Colonic mucosa (tissue), 4 donors: ENCODE results near the gene BRCA1. TPM values are rescaled to one million over a fixed set of nuclear protein-coding genes. Genes with fewer than 3 reads are reported as not detected.

Source experiments
- DNase-seq: peaks from one replicate; pipeline ENCODE4 v3.0.0-alpha.2; 2020
- H3K27ac ChIP-seq: fragments of 200-600 bp; one replicate; pipeline ENCODE4 v1.8.0; 2021
- H3K27me3 ChIP-seq: fragments of 200-600 bp; one replicate; pipeline ENCODE4 v1.8.0; 2021
- H3K36me3 ChIP-seq: fragments of 200-600 bp; one replicate; pipeline ENCODE4 v1.8.0; 2021
- H3K4me1 ChIP-seq: fragments of 200-600 bp; one replicate; pipeline ENCODE4 v1.8.0; 2021; ENCODE audit warnings: mild to moderate bottlenecking
- H3K4me3 ChIP-seq: fragments of 200-600 bp; one replicate; pipeline ENCODE4 v1.8.0; 2021
- H3K9ac ChIP-seq, 2 donors: one replicate each; pipeline ENCODE4 v1.7.0; 2013; ENCODE audit warnings: control low read depth in 2 of 2, low read depth in 2 of 2, low read length in 2 of 2
- H3K9me3 ChIP-seq: fragments of 200-600 bp; one replicate; pipeline ENCODE4 v1.8.0; 2021
- intact Hi-C: fragments of 100-400 bp; cut with DNase I; formaldehyde crosslinking; loops from one replicate; pipeline ENCODE4 v1.14.1; 2022
- total RNA-seq, 2 donors: library from RNA; stranded (reverse); fragmentation: NEBNext Ultra II Directional in 1 of 2; extraction: Animal tissue kit (Norgen Biotek cat#: 25700) in 1 of 2; gene quantifications; one replicate each; pipeline ENCODE4 v1.2.1, GENCODE V29; 2021
- TF ChIP-seq, protein P1 (sequence below): fragments of 200-600 bp; IDR thresholded peaks from one replicate; pipeline ENCODE4 v1.8.0; 2022; ENCODE audit warnings: antibody characterized with exemption, mild to moderate bottlenecking
- donor health status: healthy.
- donor health status: DM: no; HTN: no; CAD: no.
- donor health status: DM: no; HTN: no; CAD: no.

The BRCA1 gene
- total RNA-seq, 2 donors from 2014 or later = 9.5 to 44.1 TPM

DNA sequence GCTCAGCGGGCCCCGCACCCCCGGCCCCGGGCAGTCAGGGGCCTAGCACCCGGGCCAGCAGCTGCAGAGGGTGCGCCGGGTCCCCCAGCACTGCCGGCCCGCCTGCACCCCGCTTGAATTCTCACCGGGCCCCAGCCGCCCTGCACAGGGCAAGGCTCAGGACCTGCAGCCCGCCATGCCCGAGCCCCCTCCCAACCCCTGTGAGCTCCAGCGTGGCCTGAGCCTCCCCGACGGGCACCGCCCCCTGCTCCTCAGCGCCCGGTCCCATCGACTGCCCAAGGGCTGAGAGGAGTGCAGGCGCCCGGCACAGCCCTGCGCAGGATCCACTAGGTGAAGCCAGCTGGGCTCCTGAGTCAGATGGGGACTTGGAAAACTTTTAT is 1.7 kb upstream of the BRCA1 start:
- H3K4me1 ChIP-seq = no peaks in the 10 kb centered on the region
- DNase-seq = no peak
- H3K27me3 ChIP-seq = no peaks in the 10 kb centered on the region
- no peaks in the 10 kb centered on the region for H3K9me3 ChIP-seq
- H3K4me3 ChIP-seq = no peak overlapping the region
- H3K9ac ChIP-seq = no peak overlapping the region
- TF ChIP-seq, protein P1, sequence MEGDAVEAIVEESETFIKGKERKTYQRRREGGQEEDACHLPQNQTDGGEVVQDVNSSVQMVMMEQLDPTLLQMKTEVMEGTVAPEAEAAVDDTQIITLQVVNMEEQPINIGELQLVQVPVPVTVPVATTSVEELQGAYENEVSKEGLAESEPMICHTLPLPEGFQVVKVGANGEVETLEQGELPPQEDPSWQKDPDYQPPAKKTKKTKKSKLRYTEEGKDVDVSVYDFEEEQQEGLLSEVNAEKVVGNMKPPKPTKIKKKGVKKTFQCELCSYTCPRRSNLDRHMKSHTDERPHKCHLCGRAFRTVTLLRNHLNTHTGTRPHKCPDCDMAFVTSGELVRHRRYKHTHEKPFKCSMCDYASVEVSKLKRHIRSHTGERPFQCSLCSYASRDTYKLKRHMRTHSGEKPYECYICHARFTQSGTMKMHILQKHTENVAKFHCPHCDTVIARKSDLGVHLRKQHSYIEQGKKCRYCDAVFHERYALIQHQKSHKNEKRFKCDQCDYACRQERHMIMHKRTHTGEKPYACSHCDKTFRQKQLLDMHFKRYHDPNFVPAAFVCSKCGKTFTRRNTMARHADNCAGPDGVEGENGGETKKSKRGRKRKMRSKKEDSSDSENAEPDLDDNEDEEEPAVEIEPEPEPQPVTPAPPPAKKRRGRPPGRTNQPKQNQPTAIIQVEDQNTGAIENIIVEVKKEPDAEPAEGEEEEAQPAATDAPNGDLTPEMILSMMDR = no peak
- H3K27ac ChIP-seq = no peak overlapping the region
- intact Hi-C loops = no loop called here
- no peaks in the 10 kb centered on the region for H3K36me3 ChIP-seq

DNA sequence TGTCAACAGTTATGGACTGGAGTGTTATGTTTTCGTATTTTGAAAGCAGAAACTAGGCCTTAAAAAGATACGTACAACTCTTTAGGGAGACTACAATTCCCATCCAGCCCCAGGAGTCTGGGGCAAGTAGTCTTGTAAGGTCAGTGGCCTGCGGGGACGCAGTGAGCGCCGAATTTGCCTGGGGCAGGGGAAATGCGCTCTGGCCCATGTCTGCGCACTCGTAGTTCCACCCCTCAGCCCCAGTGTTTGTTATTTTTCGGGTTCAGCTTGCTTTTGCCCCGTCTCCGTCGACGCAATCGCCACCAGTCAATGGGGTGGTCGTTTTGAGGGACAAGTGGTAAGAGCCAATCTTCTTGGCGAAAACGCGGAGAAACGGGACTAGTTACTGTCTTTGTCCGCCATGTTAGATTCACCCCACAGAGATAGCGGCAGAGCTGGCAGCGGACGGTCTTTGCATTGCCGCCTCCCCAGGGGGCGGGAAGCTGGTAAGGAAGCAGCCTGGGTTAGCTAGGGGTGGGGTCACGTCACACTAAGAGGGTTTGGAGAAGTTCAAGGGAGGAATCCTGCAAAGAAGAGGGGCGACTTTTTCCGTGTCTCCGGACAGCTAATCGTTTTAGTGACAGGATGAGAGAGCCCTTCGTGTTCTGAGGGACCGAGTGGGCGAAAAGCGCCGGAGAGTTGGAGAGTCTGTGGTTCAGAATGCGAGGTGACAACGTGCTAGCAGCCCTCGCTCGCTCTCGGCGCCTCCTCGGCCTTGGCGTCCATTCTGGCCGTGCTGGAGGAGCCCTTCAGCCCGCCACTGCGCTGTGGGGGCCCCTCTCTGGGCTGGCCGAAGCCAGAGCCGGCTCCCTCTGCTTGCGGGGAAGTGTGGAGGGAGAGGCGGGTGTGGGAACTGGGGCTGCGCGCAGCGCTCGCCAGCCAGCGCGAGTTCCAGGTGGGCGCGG is 1.1 kb upstream of the BRCA1 start:
- Histone ChIP-seq H3K4me1 (no peaks in the 10 kb centered on the region), H3K9ac (peak overlapping the region; percentile 45 to 95), H3K27me3 (no peaks in the 10 kb centered on the region), H3K4me3 (peak overlapping the region; percentile 63), H3K27ac (peak overlapping the region; percentile 85), H3K36me3 (no peaks in the 10 kb centered on the region), H3K9me3 (no peaks in the 10 kb centered on the region)
- TF ChIP-seq, protein P1 = no peak
- peak; percentile 29 for DNase-seq
- intact Hi-C loops = no loop called here

DNA sequence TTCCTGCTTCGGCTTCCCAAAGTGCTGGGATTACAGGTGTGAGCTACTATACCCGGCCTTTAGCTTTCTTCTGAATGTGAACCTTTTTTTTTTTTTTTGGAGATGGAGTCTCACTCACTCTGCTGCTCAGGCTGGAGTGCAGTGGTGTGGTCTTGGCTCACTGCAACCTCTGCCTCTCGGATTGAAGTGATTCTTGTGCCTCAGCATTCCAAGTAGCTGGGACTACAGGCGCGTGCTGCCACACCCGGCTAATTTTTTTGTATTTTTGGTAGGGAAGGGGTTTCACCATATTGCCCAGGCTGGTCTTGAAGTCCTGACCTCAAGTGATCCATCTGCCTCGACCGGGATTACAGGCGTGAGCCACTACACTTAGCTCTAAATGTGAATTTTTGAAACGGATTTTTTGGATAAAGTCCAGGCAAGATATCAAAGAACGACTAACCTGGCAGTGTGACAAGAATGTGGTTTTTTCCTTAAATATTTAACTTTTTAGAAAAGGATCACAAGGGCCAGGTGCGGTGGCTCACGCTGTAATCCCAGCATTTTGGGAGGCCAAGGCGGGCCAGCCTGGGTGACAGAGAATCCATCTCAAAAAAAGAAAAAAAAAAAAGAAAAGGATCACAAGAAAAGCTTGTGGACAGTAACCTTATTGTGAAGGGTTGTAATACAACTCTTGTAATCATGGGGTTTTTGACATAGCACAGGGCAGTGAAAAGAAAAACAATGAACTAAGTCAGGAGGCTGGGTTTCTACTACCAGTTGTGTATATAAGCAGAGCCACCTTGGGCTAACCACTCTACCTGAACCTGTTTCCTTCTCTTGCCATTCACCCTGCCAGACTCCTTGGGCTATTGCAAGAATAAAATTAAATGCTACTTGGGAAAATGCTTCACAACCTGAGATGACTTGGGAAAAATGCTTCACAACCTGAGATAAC is 6.2 kb downstream of the BRCA1 start:
- no peak overlapping the region for H3K27ac ChIP-seq
- no peaks in the 10 kb centered on the region for H3K4me1 ChIP-seq
- DNase-seq = no peak
- no peak overlapping the region for H3K9ac ChIP-seq
- TF ChIP-seq, protein P1 = no peak
- intact Hi-C loops = no loop called here
- no peaks in the 10 kb centered on the region for H3K36me3 ChIP-seq
- no peak overlapping the region for H3K4me3 ChIP-seq
- no peaks in the 10 kb centered on the region for H3K27me3 ChIP-seq
- no peaks in the 10 kb centered on the region for H3K9me3 ChIP-seq

DNA sequence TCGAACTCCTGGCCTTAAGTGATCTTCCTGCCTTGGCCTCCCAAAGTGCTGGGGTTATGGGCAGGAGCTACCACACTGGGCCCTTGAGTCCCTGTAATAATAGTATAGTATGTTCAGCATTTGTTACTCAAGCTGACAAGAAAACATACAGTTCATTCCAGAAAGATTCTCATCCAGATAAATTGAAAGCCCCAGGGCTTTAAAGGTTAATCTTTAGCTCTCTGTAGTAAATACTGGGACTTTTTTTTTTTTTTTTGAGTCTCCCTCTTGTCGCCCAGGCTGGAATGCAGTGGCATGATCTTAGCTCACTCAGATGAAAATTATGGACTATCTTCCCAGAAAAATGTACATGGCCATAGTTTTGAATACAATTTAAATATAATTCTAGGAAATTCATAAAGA is 11.0 kb downstream of the BRCA1 start:
- no peaks in the 10 kb centered on the region for H3K27me3 ChIP-seq

DNA sequence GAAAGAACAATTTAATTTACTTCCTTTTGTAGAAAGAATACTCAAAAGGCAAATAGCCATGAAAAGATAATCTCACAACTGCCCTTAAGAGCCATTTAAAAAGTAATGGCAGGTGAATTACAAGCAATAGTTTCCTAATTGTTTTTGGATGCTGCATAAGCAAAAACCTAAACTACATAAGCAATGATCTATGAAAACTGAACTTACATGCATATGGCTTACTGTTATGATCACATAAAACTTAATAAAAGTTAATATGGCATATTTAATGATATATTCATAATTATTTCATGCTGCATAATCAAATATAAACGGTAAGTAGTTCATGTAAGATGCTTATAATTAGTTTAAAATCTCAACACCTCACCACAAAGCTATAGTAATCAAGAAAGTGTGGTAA is 18.6 kb downstream of the BRCA1 start:
- TF ChIP-seq, protein P1 = no peak
- DNase-seq = no peak
- Histone ChIP-seq H3K9me3 (no peaks in the 10 kb centered on the region), H3K4me3 (no peak overlapping the region), H3K9ac (no peak overlapping the region), H3K4me1 (no peaks in the 10 kb centered on the region), H3K27ac (no peak overlapping the region), H3K27me3 (no peaks in the 10 kb centered on the region), H3K36me3 (no peaks in the 10 kb centered on the region)
- intact Hi-C loops = loop anchor here (10.0 kb wide), 1 partner anchor 62 kb away; no protein-coding TSS in a partner anchor

More for the DNA sequence above, 11.0 kb downstream of the BRCA1 start:
- H3K9me3 ChIP-seq = no peaks in the 10 kb centered on the region
- TF ChIP-seq, protein P1 = no peak
- intact Hi-C loops = no loop called here
- no peaks in the 10 kb centered on the region for H3K4me1 ChIP-seq
- H3K9ac ChIP-seq = no peak overlapping the region
- H3K4me3 ChIP-seq = no peak overlapping the region
- DNase-seq = no peak
- no peaks in the 10 kb centered on the region for H3K36me3 ChIP-seq
- H3K27ac ChIP-seq = no peak overlapping the region
